Measurements from ENCODE around the gene AEBP1.

AEBP1 gene

DNA sequence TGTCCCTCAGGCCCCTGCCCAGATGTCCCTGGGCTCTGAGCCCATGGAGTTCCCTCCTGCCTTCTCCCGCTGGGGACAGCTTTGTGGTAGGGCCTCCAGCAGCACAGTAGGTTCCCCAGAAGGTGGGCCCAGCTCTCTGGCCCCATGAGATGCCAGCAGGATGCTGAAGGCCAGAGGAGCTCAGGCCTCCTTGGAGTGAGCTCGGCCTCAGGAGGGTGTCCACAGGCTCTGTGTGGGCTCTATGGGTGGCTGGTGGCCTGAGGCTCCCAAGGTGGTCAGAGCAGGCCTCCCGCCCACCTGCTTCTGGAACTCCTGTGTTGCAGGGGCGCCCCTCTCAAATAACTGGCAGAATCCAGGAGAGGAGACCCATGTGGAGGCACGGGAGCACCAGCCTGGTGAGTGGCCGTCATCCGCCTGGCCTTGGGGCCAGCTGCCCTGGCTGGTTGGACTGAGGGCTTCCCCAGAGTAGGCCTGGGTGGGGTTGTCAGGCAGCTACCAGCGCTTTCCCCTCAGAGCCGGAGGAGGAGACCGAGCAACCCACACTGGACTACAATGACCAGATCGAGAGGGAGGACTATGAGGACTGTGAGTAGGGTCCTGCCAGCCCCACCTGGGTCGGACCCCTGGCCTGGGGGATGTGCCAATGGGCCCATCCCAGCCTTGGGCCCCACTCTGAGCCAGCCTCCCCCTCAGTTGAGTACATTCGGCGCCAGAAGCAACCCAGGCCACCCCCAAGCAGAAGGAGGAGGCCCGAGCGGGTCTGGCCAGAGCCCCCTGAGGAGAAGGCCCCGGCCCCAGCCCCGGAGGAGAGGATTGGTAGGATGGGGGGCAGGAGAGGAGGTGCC is 3.2 kb downstream of the AEBP1 start:
- Histone ChIP-seq H3K4me2 (ENCODE audit: low read length, poor library complexity, severe bottlenecking) (peak overlapping the region; percentile 79), H3K79me1 (replicated peaks; ENCODE audit: low read length, poor library complexity, severe bottlenecking) (peaks cover 16% of the 10 kb centered on the region), H3K27ac (ENCODE audit: low read length, poor library complexity, severe bottlenecking) (no peak overlapping the region), H3K36me3 (ENCODE audit: control insufficient read depth in 1 of 2, insufficient read depth in 2 of 2, low read depth in 1 of 2, low read length in 2 of 2) (peaks cover 58 to 64% of the 10 kb centered on the region in 2 experiments), H3K14ac (ENCODE audit: low read length in 2 of 2) (no peak overlapping the region), H2BK15ac (ENCODE audit: low read depth, poor library complexity, severe bottlenecking) (no peak overlapping the region), H2AK5ac (ENCODE audit: low read length, severe bottlenecking) (no peak overlapping the region), H3K27me3 (ENCODE audit: control insufficient read depth in 1 of 2, insufficient read depth in 1 of 2, low read length in 2 of 2) (no peaks in the 10 kb centered on the region), H2AFZ (ENCODE audit: low read depth, low read length) (no peak overlapping the region), H4K91ac (ENCODE audit: low read length) (no peak overlapping the region), H3K4ac (ENCODE audit: low read depth in 1 of 2, low read length in 2 of 2) (no peak overlapping the region), H3K4me1 (ENCODE audit: control insufficient read depth, insufficient read depth, low read depth, low read length) (peaks cover 64% of the 10 kb centered on the region), H3K18ac (ENCODE audit: low read depth in 1 of 2, low read length in 2 of 2) (no peak overlapping the region), H3K4me3 (ENCODE audit: insufficient read depth in 1 of 2, low read depth in 1 of 2, low read length in 2 of 2) (peak overlapping the region in 1 of 2 experiments; percentile 13), H3K23ac (ENCODE audit: low read length in 2 of 2) (no peak overlapping the region), H3K9me3 (ENCODE audit: control insufficient read depth, low read length) (no peaks in the 10 kb centered on the region), H4K8ac (ENCODE audit: low read length) (no peak overlapping the region), H2BK5ac (ENCODE audit: low read depth, low read length, poor library complexity, severe bottlenecking) (no peak overlapping the region), H3K9ac (ENCODE audit: low read length) (peak overlapping the region; percentile 38), H2BK120ac (ENCODE audit: low read depth, low read length) (no peak overlapping the region), H2BK12ac (ENCODE audit: low read length in 2 of 2) (no peak overlapping the region)
- 99% methylated on average over 18 of the region's 18 CpGs for WGBS
- DNase-seq = no peak

DNA sequence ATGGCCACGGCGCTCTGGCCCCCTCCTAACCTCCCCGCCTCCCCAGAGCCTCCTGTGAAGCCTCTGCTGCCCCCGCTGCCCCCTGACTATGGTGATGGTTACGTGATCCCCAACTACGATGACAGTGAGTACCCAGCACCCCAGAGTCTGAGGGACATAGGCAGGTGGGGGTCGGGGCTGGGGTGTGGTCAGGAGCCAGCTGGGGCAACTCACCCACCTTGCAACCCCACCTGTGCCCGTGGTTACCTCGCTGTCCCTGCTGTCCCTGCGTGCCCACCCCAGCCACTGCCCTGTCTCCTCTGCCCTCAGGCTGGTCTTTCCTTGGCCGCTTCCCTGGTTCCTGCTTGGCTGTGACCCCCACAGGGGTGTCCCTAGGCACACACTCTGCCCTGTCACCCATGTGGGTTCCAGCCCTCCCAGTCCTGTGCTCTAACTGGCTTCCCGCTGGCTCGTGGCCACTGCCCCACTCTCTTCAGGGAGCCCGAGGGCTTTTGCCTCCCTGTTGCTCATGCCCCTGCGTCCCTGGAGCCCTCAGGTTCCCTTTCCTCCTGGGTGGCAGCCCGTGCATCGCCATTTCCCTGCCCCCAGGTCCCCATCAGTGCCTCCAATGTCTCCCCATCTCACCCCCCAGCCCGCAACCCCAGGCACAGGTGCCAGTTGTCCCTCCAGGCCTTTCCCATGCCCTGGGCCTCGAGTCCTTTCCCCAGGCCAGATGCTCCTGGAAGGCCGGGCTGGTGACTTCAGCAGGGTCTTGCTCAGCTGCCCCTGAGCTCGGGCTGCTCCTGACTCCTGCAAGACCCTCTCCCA is 4.0 kb downstream of the AEBP1 start:
- Histone ChIP-seq H2BK15ac (ENCODE audit: low read depth, poor library complexity, severe bottlenecking) (no peak overlapping the region), H2BK120ac (ENCODE audit: low read depth, low read length) (no peak overlapping the region), H3K4ac (ENCODE audit: low read depth in 1 of 2, low read length in 2 of 2) (no peak overlapping the region), H3K79me1 (replicated peaks; ENCODE audit: low read length, poor library complexity, severe bottlenecking) (peaks cover 18% of the 10 kb centered on the region), H2AFZ (ENCODE audit: low read depth, low read length) (no peak overlapping the region), H3K9me3 (ENCODE audit: control insufficient read depth, low read length) (no peaks in the 10 kb centered on the region), H4K91ac (ENCODE audit: low read length) (no peak overlapping the region), H3K27me3 (ENCODE audit: control insufficient read depth in 1 of 2, insufficient read depth in 1 of 2, low read length in 2 of 2) (no peaks in the 10 kb centered on the region), H2BK5ac (ENCODE audit: low read depth, low read length, poor library complexity, severe bottlenecking) (no peak overlapping the region), H3K27ac (ENCODE audit: low read length, poor library complexity, severe bottlenecking) (no peak overlapping the region), H3K36me3 (ENCODE audit: control insufficient read depth in 1 of 2, insufficient read depth in 2 of 2, low read depth in 1 of 2, low read length in 2 of 2) (peaks cover 66 to 73% of the 10 kb centered on the region in 2 experiments), H2AK5ac (ENCODE audit: low read length, severe bottlenecking) (no peak overlapping the region), H3K23ac (ENCODE audit: low read length in 2 of 2) (no peak overlapping the region), H2BK12ac (ENCODE audit: low read length in 2 of 2) (no peak overlapping the region), H4K8ac (ENCODE audit: low read length) (no peak overlapping the region), H3K4me1 (ENCODE audit: control insufficient read depth, insufficient read depth, low read depth, low read length) (peaks cover 62% of the 10 kb centered on the region), H3K4me3 (ENCODE audit: insufficient read depth in 1 of 2, low read depth in 1 of 2, low read length in 2 of 2) (no peak overlapping the region), H3K18ac (ENCODE audit: low read depth in 1 of 2, low read length in 2 of 2) (no peak overlapping the region), H3K14ac (ENCODE audit: low read length in 2 of 2) (no peak overlapping the region), H3K4me2 (ENCODE audit: low read length, poor library complexity, severe bottlenecking) (no peak overlapping the region), H3K9ac (ENCODE audit: low read length) (no peak overlapping the region)
- DNase-seq = no peak
- 96% methylated on average over 18 of the region's 21 CpGs for WGBS

DNA sequence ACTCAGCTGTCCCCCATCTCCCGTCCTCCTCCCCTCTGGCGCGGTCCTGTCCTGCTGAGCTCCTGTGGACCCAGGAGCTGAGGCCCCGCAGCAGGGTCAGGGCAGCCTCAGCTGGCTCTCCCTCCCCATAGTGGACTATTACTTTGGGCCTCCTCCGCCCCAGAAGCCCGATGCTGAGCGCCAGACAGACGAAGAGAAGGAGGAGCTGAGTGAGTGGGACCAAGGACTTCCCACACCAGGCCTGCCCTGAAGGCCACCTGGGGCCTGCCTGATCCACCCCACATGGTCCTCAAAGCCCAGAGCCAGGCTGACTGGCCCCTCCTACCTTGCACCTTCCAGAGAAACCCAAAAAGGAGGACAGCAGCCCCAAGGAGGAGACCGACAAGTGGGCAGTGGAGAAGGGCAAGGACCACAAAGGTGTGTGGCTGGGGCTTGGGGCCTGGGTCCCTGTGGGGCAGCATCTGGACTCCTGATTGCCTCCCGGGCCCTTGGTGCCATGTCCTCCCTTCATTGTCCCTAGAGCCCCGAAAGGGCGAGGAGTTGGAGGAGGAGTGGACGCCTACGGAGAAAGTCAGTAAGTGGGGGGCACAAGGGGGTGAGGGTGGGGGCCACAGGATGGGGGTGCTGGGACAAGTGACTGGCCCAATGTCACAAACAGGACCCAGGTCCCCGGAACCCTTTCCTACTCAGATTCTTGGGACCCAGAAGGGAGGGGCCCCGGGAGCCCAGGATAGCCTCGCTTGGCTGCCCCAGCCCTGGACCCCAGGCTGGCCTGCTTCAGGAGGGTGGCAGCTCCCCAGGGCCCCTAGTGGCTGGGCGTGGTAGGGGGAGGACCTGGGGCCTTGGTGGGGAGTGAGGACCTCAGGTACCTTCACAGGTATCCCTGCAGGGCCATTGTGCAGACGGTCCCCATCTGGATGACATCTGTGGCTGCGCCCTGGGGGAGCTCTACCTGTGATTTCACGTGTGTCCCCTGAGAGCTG is 4.9 kb downstream of the AEBP1 start:
- Histone ChIP-seq H2AK5ac (ENCODE audit: low read length, severe bottlenecking) (no peak overlapping the region), H3K14ac (ENCODE audit: low read length in 2 of 2) (no peak overlapping the region), H3K9me3 (ENCODE audit: control insufficient read depth, low read length) (no peaks in the 10 kb centered on the region), H3K4ac (ENCODE audit: low read depth in 1 of 2, low read length in 2 of 2) (no peak overlapping the region), H3K79me1 (replicated peaks; ENCODE audit: low read length, poor library complexity, severe bottlenecking) (peaks cover 18% of the 10 kb centered on the region), H2BK5ac (ENCODE audit: low read depth, low read length, poor library complexity, severe bottlenecking) (no peak overlapping the region), H4K8ac (ENCODE audit: low read length) (no peak overlapping the region), H2BK12ac (ENCODE audit: low read length in 2 of 2) (no peak overlapping the region), H2BK15ac (ENCODE audit: low read depth, poor library complexity, severe bottlenecking) (no peak overlapping the region), H3K4me1 (ENCODE audit: control insufficient read depth, insufficient read depth, low read depth, low read length) (peaks cover 54% of the 10 kb centered on the region), H3K27ac (ENCODE audit: low read length, poor library complexity, severe bottlenecking) (no peak overlapping the region), H3K4me3 (ENCODE audit: insufficient read depth in 1 of 2, low read depth in 1 of 2, low read length in 2 of 2) (no peak overlapping the region), H2BK120ac (ENCODE audit: low read depth, low read length) (no peak overlapping the region), H2AFZ (ENCODE audit: low read depth, low read length) (no peak overlapping the region), H3K36me3 (ENCODE audit: control insufficient read depth in 1 of 2, insufficient read depth in 2 of 2, low read depth in 1 of 2, low read length in 2 of 2) (peaks cover 73 to 81% of the 10 kb centered on the region in 2 experiments), H4K91ac (ENCODE audit: low read length) (no peak overlapping the region), H3K27me3 (ENCODE audit: control insufficient read depth in 1 of 2, insufficient read depth in 1 of 2, low read length in 2 of 2) (no peaks in the 10 kb centered on the region), H3K23ac (ENCODE audit: low read length in 2 of 2) (no peak overlapping the region), H3K18ac (ENCODE audit: low read depth in 1 of 2, low read length in 2 of 2) (no peak overlapping the region), H3K9ac (ENCODE audit: low read length) (no peak overlapping the region), H3K4me2 (ENCODE audit: low read length, poor library complexity, severe bottlenecking) (no peak overlapping the region)
- 93% methylated on average over 21 of the region's 21 CpGs for WGBS
- DNase-seq = no peak

Data from mesenchymal stem cell (in vitro differentiated cells and primary cell).